ENCODE results near the gene USP37. TPM values are rescaled to one million over a fixed set of nuclear protein-coding genes. Genes with fewer than 3 reads are reported as not detected.

USP37 gene
- total RNA-seq, 1 donor from 2014 or later, result 45.5 TPM

GRCh38 chr2:218445602-218446001 lies 122.5 kb downstream of the USP37 start:
- intact Hi-C loops (cut with micrococcal nuclease), result no loop called here
- Mint-ChIP-seq H3K27me3 (no peaks in the 10 kb centered on the region), H3K36me3 (ENCODE audit: low read depth) (peaks cover 27% of the 10 kb centered on the region), H3K9me3 (no peaks in the 10 kb centered on the region), H3K27ac (no peak overlapping the region), H3K4me1 (peaks cover 5% of the 10 kb centered on the region), H3K4me3 (no peak overlapping the region)
- DNase-seq, result no peak

GRCh38 chr2:218444692-218445357 lies 123.3 kb downstream of the USP37 start:
- H3K9me3 Mint-ChIP-seq, result no peaks in the 10 kb centered on the region
- no peaks in the 10 kb centered on the region for H3K27me3 Mint-ChIP-seq
- peaks cover 24% of the 10 kb centered on the region for H3K36me3 Mint-ChIP-seq (ENCODE audit: low read depth)
- H3K4me1 Mint-ChIP-seq, result peaks cover 5% of the 10 kb centered on the region
- intact Hi-C loops (cut with micrococcal nuclease), result no loop called here
- H3K4me3 Mint-ChIP-seq, result no peak overlapping the region
- DNase-seq, result no peak
- no peak overlapping the region for H3K27ac Mint-ChIP-seq

- Mint-ChIP-seq H3K4me3 (no peak overlapping the region), H3K27ac (no peak overlapping the region), H3K9me3 (no peaks in the 10 kb centered on the region), H3K4me1 (peaks cover 5% of the 10 kb centered on the region), H3K27me3 (no peaks in the 10 kb centered on the region), H3K36me3 (ENCODE audit: low read depth) (peaks cover 2% of the 10 kb centered on the region)
- no peak for DNase-seq
- intact Hi-C loops (cut with micrococcal nuclease), result no loop called here
Observed at GRCh38 chr2:218438596-218438995, 129.6 kb downstream of the USP37 start.

GRCh38 chr2:218437969-218438368 lies 130.2 kb downstream of the USP37 start:
- DNase-seq, result no peak
- Mint-ChIP-seq H3K27me3 (no peaks in the 10 kb centered on the region), H3K36me3 (ENCODE audit: low read depth) (peaks cover 2% of the 10 kb centered on the region), H3K9me3 (no peaks in the 10 kb centered on the region), H3K27ac (no peak overlapping the region), H3K4me3 (no peak overlapping the region), H3K4me1 (peaks cover 5% of the 10 kb centered on the region)
- intact Hi-C loops (cut with micrococcal nuclease), result no loop called here

DNA sequence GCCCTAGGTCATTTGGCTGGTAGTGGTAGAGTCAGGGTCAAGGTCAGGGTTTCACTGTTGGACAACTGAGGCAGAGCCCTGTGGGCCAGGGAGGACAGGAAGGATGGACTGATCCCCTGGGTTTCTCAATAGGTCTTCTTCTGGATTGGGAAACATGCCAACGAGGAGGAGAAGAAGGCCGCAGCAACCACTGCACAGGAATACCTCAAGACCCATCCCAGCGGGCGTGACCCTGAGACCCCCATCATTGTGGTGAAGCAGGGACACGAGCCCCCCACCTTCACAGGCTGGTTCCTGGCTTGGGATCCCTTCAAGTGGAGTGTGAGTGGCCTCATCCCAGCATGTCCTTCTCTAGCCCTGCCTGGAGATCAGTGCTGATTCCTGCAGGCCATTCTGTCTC lies 131.2 kb downstream of the USP37 start:
- Mint-ChIP-seq H3K27ac (no peak overlapping the region), H3K4me3 (no peak overlapping the region), H3K9me3 (no peaks in the 10 kb centered on the region), H3K4me1 (peaks cover 5% of the 10 kb centered on the region), H3K36me3 (ENCODE audit: low read depth) (peaks cover 2% of the 10 kb centered on the region), H3K27me3 (no peaks in the 10 kb centered on the region)
- DNase-seq, result no peak
- intact Hi-C loops (cut with micrococcal nuclease), result no loop called here

DNA sequence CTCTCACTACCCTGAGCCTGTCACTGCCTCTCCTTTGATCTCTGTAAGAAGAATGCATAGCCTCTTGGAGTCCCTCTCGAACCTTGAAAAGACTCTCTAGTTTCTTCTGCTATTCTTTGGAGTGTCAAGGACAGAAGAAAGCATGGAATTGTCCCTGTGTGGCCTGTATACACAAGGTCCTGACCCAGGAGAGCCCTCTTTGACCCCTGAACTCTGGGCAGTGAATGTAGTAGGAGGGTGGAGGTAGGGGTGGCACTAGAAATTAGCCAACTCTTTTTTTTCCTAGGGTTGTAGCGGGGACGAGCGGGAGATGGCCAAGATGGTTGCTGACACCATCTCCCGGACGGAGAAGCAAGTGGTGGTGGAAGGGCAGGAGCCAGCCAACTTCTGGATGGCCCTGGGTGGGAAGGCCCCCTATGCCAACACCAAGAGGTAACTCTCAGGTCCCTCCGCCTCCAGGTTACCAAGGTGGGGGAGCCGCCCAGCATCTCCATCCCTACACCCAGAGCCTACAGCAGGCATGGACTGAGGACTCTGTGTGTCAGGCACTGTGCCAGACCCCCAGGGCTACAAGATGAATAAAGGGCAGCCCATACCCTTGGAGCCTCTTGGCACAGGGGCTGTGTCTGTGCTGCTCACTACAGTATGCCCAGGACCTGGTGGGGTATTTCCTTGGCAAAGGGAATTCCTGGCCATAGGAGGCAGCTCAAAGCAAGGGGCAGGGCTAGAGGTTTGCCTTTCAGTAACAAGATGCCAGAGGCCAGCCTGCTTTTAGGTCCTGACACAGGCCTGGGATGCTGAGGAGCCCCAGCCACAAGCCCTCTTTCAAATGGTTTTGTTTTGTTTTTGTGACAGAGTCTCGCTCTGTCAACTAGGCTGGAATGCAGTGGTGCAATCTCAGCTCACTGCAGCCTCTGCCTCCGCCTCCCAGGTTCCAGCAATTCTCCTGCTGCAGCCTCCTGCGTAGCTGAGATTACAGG lies 132.9 kb downstream of the USP37 start:
- no peak for DNase-seq
- intact Hi-C loops (cut with micrococcal nuclease), result no loop called here
- H3K4me1 Mint-ChIP-seq, result no peaks in the 10 kb centered on the region
- no peak overlapping the region for H3K4me3 Mint-ChIP-seq
- no peaks in the 10 kb centered on the region for H3K36me3 Mint-ChIP-seq (ENCODE audit: low read depth)
- peaks cover 2% of the 10 kb centered on the region for H3K27me3 Mint-ChIP-seq
- no peaks in the 10 kb centered on the region for H3K9me3 Mint-ChIP-seq
- no peak overlapping the region for H3K27ac Mint-ChIP-seq

DNA sequence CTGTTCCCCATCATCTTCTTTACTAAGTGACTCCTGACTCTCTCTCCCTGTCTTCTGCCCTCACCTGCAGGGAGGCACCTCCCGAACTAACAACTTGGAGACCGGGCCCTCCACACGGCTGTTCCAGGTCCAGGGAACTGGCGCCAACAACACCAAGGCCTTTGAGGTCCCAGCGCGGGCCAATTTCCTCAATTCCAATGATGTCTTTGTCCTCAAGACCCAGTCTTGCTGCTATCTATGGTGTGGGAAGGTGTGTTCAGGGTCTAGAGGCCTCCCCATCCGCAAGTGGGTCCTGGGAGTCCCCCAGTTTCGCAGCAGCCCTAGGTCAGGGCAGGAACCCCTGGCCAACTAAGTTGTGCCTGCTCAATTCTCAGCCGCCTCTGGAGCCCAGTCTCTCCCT lies 133.7 kb downstream of the USP37 start:
- intact Hi-C loops (cut with micrococcal nuclease), result no loop called here
- Mint-ChIP-seq H3K9me3 (no peaks in the 10 kb centered on the region), H3K4me3 (no peak overlapping the region), H3K4me1 (no peaks in the 10 kb centered on the region), H3K36me3 (ENCODE audit: low read depth) (no peaks in the 10 kb centered on the region), H3K27me3 (peaks cover 2% of the 10 kb centered on the region), H3K27ac (no peak overlapping the region)
- no peak for DNase-seq

GRCh38 chr2:218432676-218433365 lies 135.3 kb downstream of the USP37 start:
- no peaks in the 10 kb centered on the region for H3K4me1 Mint-ChIP-seq
- H3K36me3 Mint-ChIP-seq (ENCODE audit: low read depth), result no peaks in the 10 kb centered on the region
- H3K27me3 Mint-ChIP-seq, result peaks cover 2% of the 10 kb centered on the region
- intact Hi-C loops (cut with micrococcal nuclease), result no loop called here
- DNase-seq, result no peak
- H3K4me3 Mint-ChIP-seq, result no peak overlapping the region
- H3K9me3 Mint-ChIP-seq, result no peaks in the 10 kb centered on the region
- H3K27ac Mint-ChIP-seq, result no peak overlapping the region

- Mint-ChIP-seq H3K4me3 (no peak overlapping the region), H3K27me3 (peaks cover 2% of the 10 kb centered on the region), H3K36me3 (ENCODE audit: low read depth) (no peaks in the 10 kb centered on the region), H3K4me1 (no peaks in the 10 kb centered on the region), H3K9me3 (no peaks in the 10 kb centered on the region), H3K27ac (no peak overlapping the region)
- intact Hi-C loops (cut with micrococcal nuclease), result no loop called here
- no peak for DNase-seq
Observed at GRCh38 chr2:218431878-218432277, 136.3 kb downstream of the USP37 start.

DNA sequence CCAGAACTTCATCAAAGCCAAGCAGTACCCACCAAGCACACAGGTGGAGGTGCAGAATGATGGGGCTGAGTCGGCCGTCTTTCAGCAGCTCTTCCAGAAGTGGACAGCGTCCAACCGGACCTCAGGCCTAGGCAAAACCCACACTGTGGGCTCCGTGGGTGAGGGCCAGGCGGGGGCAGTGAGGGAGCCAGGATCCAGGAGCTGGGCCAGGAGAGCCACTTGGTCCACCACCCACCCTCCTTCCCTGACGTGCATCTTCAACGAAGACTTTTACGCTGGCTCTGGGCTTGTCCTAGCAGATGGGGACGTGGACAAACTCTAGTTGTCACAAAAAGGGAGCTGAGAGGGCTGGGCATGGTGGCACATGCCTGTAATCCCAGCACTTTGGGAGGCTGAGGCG lies 137.4 kb downstream of the USP37 start:
- no peak overlapping the region for H3K4me3 Mint-ChIP-seq
- no peaks in the 10 kb centered on the region for H3K9me3 Mint-ChIP-seq
- H3K4me1 Mint-ChIP-seq, result no peaks in the 10 kb centered on the region
- DNase-seq, result no peak
- intact Hi-C loops (cut with micrococcal nuclease), result no loop called here
- H3K27me3 Mint-ChIP-seq, result peaks cover 2% of the 10 kb centered on the region
- no peaks in the 10 kb centered on the region for H3K36me3 Mint-ChIP-seq (ENCODE audit: low read depth)
- no peak overlapping the region for H3K27ac Mint-ChIP-seq

GRCh38 chr2:218429911-218430692 lies 138.0 kb downstream of the USP37 start:
- Mint-ChIP-seq H3K4me1 (no peaks in the 10 kb centered on the region), H3K9me3 (no peaks in the 10 kb centered on the region), H3K4me3 (no peak overlapping the region), H3K27me3 (peaks cover 2% of the 10 kb centered on the region), H3K27ac (no peak overlapping the region), H3K36me3 (ENCODE audit: low read depth) (no peaks in the 10 kb centered on the region)
- DNase-seq, result no peak
- intact Hi-C loops (cut with micrococcal nuclease), result no loop called here

DNA sequence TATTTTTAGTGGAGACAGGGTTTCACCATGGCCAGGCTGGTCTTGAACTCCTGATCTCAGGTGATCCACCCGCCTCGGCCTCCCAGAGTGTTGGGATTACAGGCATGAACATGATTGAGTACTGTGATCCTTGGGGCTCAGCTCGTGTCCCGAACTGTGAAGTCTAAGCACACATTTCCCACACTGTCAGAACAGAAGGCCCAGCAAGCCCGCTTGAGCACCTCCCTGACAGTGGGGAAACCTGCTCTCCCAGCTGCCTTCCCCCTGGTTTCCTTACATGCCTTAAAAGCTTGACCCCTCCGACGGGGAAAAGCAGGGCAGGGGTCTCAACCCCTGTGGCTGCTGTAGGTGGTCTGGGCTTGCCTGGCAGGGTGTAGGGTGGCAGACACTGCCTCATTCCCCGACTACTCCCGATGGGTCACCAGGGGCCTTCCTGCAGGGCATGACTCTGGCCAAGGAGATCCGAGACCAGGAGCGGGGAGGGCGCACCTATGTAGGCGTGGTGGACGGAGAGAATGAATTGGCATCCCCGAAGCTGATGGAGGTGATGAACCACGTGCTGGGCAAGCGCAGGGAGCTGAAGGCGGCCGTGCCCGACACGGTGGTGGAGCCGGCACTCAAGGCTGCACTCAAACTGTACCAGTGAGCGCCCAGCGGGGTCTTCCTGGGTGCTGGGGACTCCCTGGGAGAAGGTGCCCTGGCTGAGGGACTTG lies 139.1 kb downstream of the USP37 start:
- no peaks in the 10 kb centered on the region for H3K36me3 Mint-ChIP-seq (ENCODE audit: low read depth)
- no peaks in the 10 kb centered on the region for H3K4me1 Mint-ChIP-seq
- intact Hi-C loops (cut with micrococcal nuclease), result no loop called here
- DNase-seq, result no peak
- H3K27me3 Mint-ChIP-seq, result peaks cover 2% of the 10 kb centered on the region
- H3K27ac Mint-ChIP-seq, result no peak overlapping the region
- H3K9me3 Mint-ChIP-seq, result no peaks in the 10 kb centered on the region
- H3K4me3 Mint-ChIP-seq, result no peak overlapping the region

- intact Hi-C loops (cut with micrococcal nuclease), result no loop called here
- Mint-ChIP-seq H3K4me3 (no peak overlapping the region), H3K4me1 (no peaks in the 10 kb centered on the region)
Observed at GRCh38 chr2:218427741-218428140, 140.4 kb downstream of the USP37 start.

More at GRCh38 chr2:218427741-218428140, 140.4 kb downstream of the USP37 start:
- H3K27me3 Mint-ChIP-seq, result peaks cover 2% of the 10 kb centered on the region
- DNase-seq, result no peak
- H3K9me3 Mint-ChIP-seq, result no peaks in the 10 kb centered on the region
- H3K27ac Mint-ChIP-seq, result no peak overlapping the region
- H3K36me3 Mint-ChIP-seq (ENCODE audit: low read depth), result no peaks in the 10 kb centered on the region

Data from activated CD4-positive, alpha-beta T cell treated with anti-CD3 and anti-CD28 coated beads, Interleukin-2, amount 10 ng/mL, durations not matched to agents 24 days and 14 days (primary cell).